GM19397 (cell line): ENCODE data around the gene WNT3.
"Not testable (repeated sequence)": the region's sequence is repeated elsewhere in the genome, so short reads cannot be mapped to it uniquely, and the experiment has no call there.

ENCODE experiments used
- ATAC-seq: cut with Tn5 transposase; IDR thresholded peaks from one replicate; pipeline ENCODE4 v1.9.1; 2021; ENCODE audit warnings: mild to moderate bottlenecking, moderate library complexity; ENCODE audit not compliant: unreplicated experiment

WNT3 gene, protein sequence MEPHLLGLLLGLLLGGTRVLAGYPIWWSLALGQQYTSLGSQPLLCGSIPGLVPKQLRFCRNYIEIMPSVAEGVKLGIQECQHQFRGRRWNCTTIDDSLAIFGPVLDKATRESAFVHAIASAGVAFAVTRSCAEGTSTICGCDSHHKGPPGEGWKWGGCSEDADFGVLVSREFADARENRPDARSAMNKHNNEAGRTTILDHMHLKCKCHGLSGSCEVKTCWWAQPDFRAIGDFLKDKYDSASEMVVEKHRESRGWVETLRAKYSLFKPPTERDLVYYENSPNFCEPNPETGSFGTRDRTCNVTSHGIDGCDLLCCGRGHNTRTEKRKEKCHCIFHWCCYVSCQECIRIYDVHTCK

DNA sequence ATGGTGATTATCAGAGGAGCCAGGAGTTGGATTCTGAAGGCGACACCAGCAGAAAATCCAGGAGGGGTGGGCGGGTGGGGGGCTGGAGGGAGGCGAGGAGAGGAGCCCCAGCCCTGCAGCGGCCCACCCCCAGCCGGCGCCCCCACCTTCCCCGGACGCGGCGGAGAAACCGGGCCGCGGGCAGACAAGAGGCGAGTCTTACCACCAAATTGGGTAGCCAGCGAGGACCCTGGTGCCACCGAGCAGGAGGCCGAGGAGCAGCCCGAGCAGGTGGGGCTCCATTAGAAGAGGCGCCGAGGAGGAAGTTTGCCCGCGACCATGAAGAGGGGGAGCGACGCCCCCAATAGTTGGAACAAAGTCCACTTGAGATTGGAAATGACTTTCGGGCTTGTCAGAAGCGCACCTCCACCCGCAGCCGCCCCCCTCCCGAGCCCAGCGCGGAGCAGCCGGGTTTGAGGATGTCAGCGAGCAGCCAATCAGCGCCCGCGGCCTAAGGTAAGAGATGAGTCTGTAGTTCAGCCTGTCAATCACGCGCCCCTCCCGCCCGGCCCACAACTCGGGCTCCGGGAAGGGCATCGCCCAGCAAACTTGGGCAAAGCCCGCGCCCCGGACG, at the start of gene WNT3:
Gene WNT3, minus strand, starts transcription at position 377 of the 613 bp plus-strand sequence. Its CDS starts 95 bp downstream, at position 282.
- no peak for ATAC-seq

- ATAC-seq = no peak
Observed at GRCh38 chr17:46866747-46867146, 48.3 kb upstream of the WNT3 start.

GRCh38 chr17:46866325-46866724, 47.8 kb upstream of the WNT3 start:
- no peak for ATAC-seq

- ATAC-seq = no peak
Observed at GRCh38 chr17:46865100-46865499, 46.6 kb upstream of the WNT3 start.

GRCh38 chr17:46863383-46864121, 45.1 kb upstream of the WNT3 start:
- ATAC-seq = no peak

DNA sequence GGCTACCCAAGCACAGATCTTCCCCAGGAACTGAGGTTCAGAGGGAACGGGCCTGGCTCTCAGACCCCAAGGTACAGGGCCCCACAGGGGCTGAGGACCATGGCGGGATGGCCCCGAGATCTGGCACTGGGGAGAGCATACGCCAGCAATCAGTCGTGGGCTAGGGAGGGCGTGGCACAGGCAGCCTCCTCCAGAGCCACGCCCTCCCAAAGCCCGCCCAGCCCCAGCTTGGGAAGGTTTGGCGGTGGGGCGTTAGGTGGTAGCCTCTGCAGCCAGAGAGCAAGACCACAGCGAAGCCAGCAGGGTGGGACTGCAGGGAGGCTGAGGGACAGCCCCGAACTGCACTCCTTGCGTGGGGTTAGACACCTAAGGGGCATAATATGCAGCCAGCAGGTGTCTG, 44.5 kb upstream of the WNT3 start:
- ATAC-seq = no peak

GRCh38 chr17:46859996-46860395, 41.5 kb upstream of the WNT3 start:
- ATAC-seq = no peak

DNA sequence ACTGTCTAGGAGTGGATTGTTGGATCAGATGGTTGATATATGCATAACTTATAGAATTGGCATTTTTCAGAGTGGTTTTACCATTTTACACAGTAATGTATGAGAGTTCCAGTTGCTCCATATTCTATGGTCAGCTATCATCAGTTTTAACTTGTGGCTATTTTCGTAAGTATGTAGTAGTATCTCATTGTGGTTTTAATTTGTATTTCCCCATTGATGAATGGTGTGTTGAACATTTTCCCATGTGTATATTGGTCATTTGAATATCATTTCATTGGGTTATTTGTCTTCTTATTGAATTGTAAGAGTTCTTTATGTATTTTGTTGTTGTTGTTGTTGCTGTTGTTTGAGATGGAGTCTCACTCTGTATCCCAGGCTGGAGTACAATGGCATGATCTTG, 39.1 kb upstream of the WNT3 start:
- no peak for ATAC-seq

GRCh38 chr17:46854948-46855347, 36.5 kb upstream of the WNT3 start:
- no peak for ATAC-seq

GRCh38 chr17:46854515-46854914, 36.0 kb upstream of the WNT3 start:
- no peak for ATAC-seq

- ATAC-seq = no peak
Observed at GRCh38 chr17:46853896-46854444, 35.5 kb upstream of the WNT3 start.

- ATAC-seq = no peak
Observed at GRCh38 chr17:46851029-46851741, 32.7 kb upstream of the WNT3 start, which contains the start of gene WNT9B. TSS of gene WNT9B (plus strand) at chr17:46851583. CDS start at chr17:46851639, 56 bp downstream.

GRCh38 chr17:46850688-46851028, 32.2 kb upstream of the WNT3 start:
- no peak for ATAC-seq

- no peak for ATAC-seq
Observed at GRCh38 chr17:46848534-46848933, 30.0 kb upstream of the WNT3 start.

- ATAC-seq = no peak
Observed at GRCh38 chr17:46847204-46848191, 29.0 kb upstream of the WNT3 start.

GRCh38 chr17:46842835-46843234, 24.3 kb upstream of the WNT3 start:
- ATAC-seq = no peak

DNA sequence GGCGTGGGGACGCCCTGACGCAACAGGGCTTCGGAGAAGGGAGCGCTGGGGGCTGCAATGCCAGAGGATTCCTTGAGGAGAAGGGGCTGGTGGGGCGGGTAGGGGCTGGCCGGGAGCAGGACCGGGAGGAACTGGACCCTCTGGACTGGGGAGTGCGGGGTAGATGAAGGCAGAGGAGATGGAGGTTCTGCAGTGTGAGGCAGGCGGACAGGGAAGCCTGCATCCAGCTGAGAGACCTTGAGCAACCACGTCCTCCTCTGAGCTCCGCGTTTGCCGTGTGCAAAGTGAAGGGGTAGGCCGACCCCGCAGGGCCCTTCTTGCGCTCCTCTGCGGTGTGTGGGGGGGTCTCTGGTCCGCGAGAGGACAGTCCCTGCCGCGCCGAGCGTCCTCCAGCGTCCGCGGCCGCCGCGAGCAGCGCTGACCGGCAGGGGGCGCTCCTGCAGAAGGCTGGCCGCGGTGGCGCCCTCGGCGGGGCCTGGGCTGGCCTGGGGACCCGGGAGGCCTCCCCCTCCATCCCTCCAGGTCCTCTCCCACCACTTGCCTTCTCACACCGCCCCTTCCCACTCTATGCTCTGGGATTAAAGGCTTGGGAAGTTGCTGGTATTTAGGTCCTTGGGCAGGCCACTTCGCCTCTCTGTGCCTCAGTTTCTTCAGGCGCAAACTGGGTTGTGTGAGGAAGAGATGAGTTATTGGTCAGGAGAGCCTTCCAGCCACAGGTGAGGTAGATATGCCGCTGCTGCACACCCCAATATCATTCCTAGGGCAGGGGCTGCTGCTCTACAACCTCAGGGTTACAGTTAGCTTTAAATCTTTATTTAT, 23.3 kb upstream of the WNT3 start:
- ATAC-seq = no peak

GRCh38 chr17:46840596-46840995, 22.1 kb upstream of the WNT3 start:
- ATAC-seq = not testable (repeated sequence)

DNA sequence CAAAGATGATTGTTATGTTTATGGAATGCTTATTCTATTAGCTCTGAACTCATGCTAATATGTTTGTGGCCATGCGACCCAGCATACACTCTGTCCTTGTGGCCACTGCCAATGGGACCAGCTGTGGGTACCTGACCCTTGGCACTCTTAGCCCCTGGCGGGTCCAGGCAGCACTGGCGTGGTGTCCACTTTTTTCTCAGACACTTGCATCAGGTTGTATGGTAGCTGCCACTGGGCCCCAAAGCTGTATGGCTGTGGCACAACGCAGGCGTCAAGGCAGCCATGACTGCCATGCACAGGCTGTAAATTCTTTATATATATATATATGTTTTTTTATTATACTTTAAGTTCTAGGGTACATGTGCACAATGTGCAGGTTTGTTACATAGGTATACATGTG, 20.7 kb upstream of the WNT3 start:
- no peak for ATAC-seq
